Endodermal cell (in vitro differentiated cells): ENCODE data around the gene ASPN. TPM values are rescaled to one million over a fixed set of nuclear protein-coding genes. Genes with fewer than 3 reads are reported as not detected.

Experiments
- DNase-seq: peaks from one replicate; pipeline ENCODE4 v3.0.0-alpha.2; 2017
- H3K27ac ChIP-seq: 2 replicates; pipeline ENCODE4 v1.5.1; 2013; ENCODE audit warnings: mild to moderate bottlenecking, low read depth, low read length, moderate library complexity
- H3K27me3 ChIP-seq: 2 replicates; pipeline ENCODE4 v1.6.1; 2013; ENCODE audit warnings: mild to moderate bottlenecking, low read length, moderate library complexity; ENCODE audit not compliant: insufficient read depth, control insufficient read depth, poor library complexity, severe bottlenecking
- H3K36me3 ChIP-seq: 2 replicates; pipeline ENCODE4 v1.7.0; 2013; ENCODE audit warnings: mild to moderate bottlenecking, low read length, moderate library complexity; ENCODE audit not compliant: control insufficient read depth, insufficient read depth
- H3K4me1 ChIP-seq: one replicate; pipeline ENCODE4 v1.7.0; 2013; ENCODE audit warnings: low read length; ENCODE audit not compliant: control insufficient read depth, insufficient read depth
- H3K4me3 ChIP-seq: 2 replicates; pipeline ENCODE4 v1.5.1; 2013; ENCODE audit warnings: mild to moderate bottlenecking, low read length, moderate library complexity
- H3K9ac ChIP-seq: 2 replicates; pipeline ENCODE4 v1.6.1; 2013; ENCODE audit warnings: mild to moderate bottlenecking, low read length, moderate library complexity; ENCODE audit not compliant: poor library complexity, severe bottlenecking; ENCODE audit errors: extremely low read depth
- H3K9me3 ChIP-seq: 2 replicates; pipeline ENCODE4 v1.6.1; 2013; ENCODE audit warnings: mild to moderate bottlenecking, low read length, moderate library complexity; ENCODE audit not compliant: control insufficient read depth
- H3K27ac Mint-ChIP-seq: 2 replicates; pipeline ENCODE4 v1.8.0; 2020; ENCODE audit warnings: mixed read lengths
- H3K27me3 Mint-ChIP-seq: 2 replicates; pipeline ENCODE4 v1.8.0; 2021; ENCODE audit warnings: mild to moderate bottlenecking, mixed read lengths; ENCODE audit not compliant: insufficient read depth
- H3K36me3 Mint-ChIP-seq: 2 replicates; pipeline ENCODE4 v1.8.0; 2020; ENCODE audit warnings: low read depth, mixed read lengths
- H3K4me1 Mint-ChIP-seq: 2 replicates; pipeline ENCODE4 v1.8.0; 2020; ENCODE audit warnings: mixed read lengths
- H3K4me3 Mint-ChIP-seq: 2 replicates; pipeline ENCODE4 v1.8.0; 2020; ENCODE audit warnings: mild to moderate bottlenecking, moderate library complexity, mixed read lengths
- H3K9me3 Mint-ChIP-seq: 2 replicates; pipeline ENCODE4 v1.8.0; 2020; ENCODE audit warnings: mild to moderate bottlenecking, mixed read lengths
- WGBS, 2 experiments: methylation state at CpG; one replicate each; pipeline versions ENCODE4 v1.1.5 to v1.1.7; 2013; ENCODE audit warnings: missing lambda C conversion rate in 2 of 2, mixed read lengths in 1 of 2; ENCODE audit not compliant: insufficient coverage in 1 of 2, insufficient read length in 1 of 2; 5-methylcytosine and 5-hydroxymethylcytosine counted together
- total RNA-seq, 2 donors: library from RNA; stranded (reverse); fragmentation: NEBNext Ultra II Directional in 1 of 2; extraction: Animal tissue kit (Norgen Biotek cat#: 25700) in 1 of 2; gene quantifications; 2 replicates in 1 of 2; 3 replicates in 1 of 2; pipeline ENCODE4 v1.2.1, GENCODE V29; 2021
- TF ChIP-seq, protein P1 (sequence below): fragments of 200-600 bp; sonication (generic); conservative IDR thresholded peaks from 2 replicates; pipeline ENCODE4 v1.5.0; 2021; ENCODE audit warnings: antibody characterized with exemption, mild to moderate bottlenecking

Gene ASPN
- total RNA-seq, 2 donors from 2014 or later = not detected

DNA sequence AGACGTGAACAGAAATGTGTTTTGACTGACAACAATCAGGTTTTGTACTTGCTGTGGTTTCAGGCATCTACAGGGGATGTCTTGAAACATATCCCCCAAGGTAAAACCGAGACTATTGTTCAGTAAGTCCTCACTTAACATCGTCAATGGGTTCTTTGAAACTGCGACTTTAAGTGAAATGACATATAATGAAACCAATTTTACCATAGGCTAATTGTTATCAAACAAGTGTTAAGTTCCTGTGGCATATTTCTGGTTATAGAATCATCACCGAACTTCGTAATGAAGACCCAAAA lies 41.6 kb downstream of the ASPN start:
- 86 to 92% methylated on average over 2 to 6 of the region's 6 CpGs for WGBS, 2 experiments
- Histone ChIP-seq H3K4me3 (no peak overlapping the region), H3K36me3 (no peaks in the 10 kb centered on the region), H3K9me3 (no peaks in the 10 kb centered on the region), H3K4me1 (no peaks in the 10 kb centered on the region), H3K9ac (no peak overlapping the region), H3K27ac (no peak overlapping the region), H3K27me3 (no peaks in the 10 kb centered on the region)
- Mint-ChIP-seq H3K36me3 (no peaks in the 10 kb centered on the region), H3K9me3 (no peaks in the 10 kb centered on the region), H3K4me3 (no peak overlapping the region), H3K27ac (no peak overlapping the region), H3K27me3 (no peaks in the 10 kb centered on the region), H3K4me1 (no peaks in the 10 kb centered on the region)
- TF ChIP-seq, protein P1, sequence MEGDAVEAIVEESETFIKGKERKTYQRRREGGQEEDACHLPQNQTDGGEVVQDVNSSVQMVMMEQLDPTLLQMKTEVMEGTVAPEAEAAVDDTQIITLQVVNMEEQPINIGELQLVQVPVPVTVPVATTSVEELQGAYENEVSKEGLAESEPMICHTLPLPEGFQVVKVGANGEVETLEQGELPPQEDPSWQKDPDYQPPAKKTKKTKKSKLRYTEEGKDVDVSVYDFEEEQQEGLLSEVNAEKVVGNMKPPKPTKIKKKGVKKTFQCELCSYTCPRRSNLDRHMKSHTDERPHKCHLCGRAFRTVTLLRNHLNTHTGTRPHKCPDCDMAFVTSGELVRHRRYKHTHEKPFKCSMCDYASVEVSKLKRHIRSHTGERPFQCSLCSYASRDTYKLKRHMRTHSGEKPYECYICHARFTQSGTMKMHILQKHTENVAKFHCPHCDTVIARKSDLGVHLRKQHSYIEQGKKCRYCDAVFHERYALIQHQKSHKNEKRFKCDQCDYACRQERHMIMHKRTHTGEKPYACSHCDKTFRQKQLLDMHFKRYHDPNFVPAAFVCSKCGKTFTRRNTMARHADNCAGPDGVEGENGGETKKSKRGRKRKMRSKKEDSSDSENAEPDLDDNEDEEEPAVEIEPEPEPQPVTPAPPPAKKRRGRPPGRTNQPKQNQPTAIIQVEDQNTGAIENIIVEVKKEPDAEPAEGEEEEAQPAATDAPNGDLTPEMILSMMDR = no peak
- DNase-seq = no peak

- Mint-ChIP-seq H3K36me3 (no peaks in the 10 kb centered on the region), H3K27ac (no peak overlapping the region)
- 92 to 93% methylated on average over 2 to 5 of the region's 5 CpGs for WGBS, 2 experiments
Measured at GRCh38 chr9:92439921-92440750, 42.2 kb downstream of the ASPN start.

GRCh38 chr9:92438900-92439526 lies 43.3 kb downstream of the ASPN start:
- Mint-ChIP-seq H3K27me3 (no peaks in the 10 kb centered on the region), H3K27ac (no peak overlapping the region), H3K9me3 (no peaks in the 10 kb centered on the region), H3K4me1 (no peaks in the 10 kb centered on the region), H3K36me3 (no peaks in the 10 kb centered on the region), H3K4me3 (no peak overlapping the region)
- TF ChIP-seq, protein P1 = peak; percentile 47
- no peak overlapping the region for H3K9ac ChIP-seq
- no peak for DNase-seq
- H3K36me3 ChIP-seq = no peaks in the 10 kb centered on the region
- 88 to 91% methylated on average over 4 to 5 of the region's 5 CpGs for WGBS, 2 experiments
- no peaks in the 10 kb centered on the region for H3K9me3 ChIP-seq
- no peaks in the 10 kb centered on the region for H3K27me3 ChIP-seq
- no peak overlapping the region for H3K4me3 ChIP-seq
- no peak overlapping the region for H3K27ac ChIP-seq
- H3K4me1 ChIP-seq = no peaks in the 10 kb centered on the region

More at GRCh38 chr9:92439921-92440750, 42.2 kb downstream of the ASPN start:
- no peaks in the 10 kb centered on the region for H3K36me3 ChIP-seq
- Mint-ChIP-seq H3K4me3 (no peak overlapping the region), H3K9me3 (no peaks in the 10 kb centered on the region), H3K4me1 (no peaks in the 10 kb centered on the region), H3K27me3 (no peaks in the 10 kb centered on the region)
- no peaks in the 10 kb centered on the region for H3K4me1 ChIP-seq
- no peak for DNase-seq
- H3K9ac ChIP-seq = no peak overlapping the region
- no peak overlapping the region for H3K27ac ChIP-seq
- TF ChIP-seq, protein P1 = no peak
- no peak overlapping the region for H3K4me3 ChIP-seq
- no peaks in the 10 kb centered on the region for H3K27me3 ChIP-seq
- H3K9me3 ChIP-seq = no peaks in the 10 kb centered on the region
